Hepatocyte (in vitro differentiated cells): Measurements from ENCODE around the gene TSHZ1.

Source experiments
- CTCF ChIP-seq: fragments of 200-600 bp; sonication (generic); IDR thresholded peaks from 2 replicates; pipeline ENCODE4 v1.5.1; 2016; ENCODE audit warnings: antibody characterized with exemption, mild to moderate bottlenecking; ENCODE audit not compliant: poor library complexity
- EZH2 ChIP-seq: fragments of 200-600 bp; sonication (generic); IDR thresholded peaks from 2 replicates; pipeline ENCODE4 v1.6.1; 2016; ENCODE audit warnings: antibody characterized with exemption, mild to moderate bottlenecking, borderline replicate concordance
- EZH2phosphoT487 ChIP-seq: fragments of 200-600 bp; sonication (generic); IDR thresholded peaks from one replicate; pipeline ENCODE4 v1.6.1; 2018; ENCODE audit warnings: antibody characterized with exemption, mild to moderate bottlenecking, low read depth, moderate library complexity; ENCODE audit not compliant: unreplicated experiment, severe bottlenecking

DNA sequence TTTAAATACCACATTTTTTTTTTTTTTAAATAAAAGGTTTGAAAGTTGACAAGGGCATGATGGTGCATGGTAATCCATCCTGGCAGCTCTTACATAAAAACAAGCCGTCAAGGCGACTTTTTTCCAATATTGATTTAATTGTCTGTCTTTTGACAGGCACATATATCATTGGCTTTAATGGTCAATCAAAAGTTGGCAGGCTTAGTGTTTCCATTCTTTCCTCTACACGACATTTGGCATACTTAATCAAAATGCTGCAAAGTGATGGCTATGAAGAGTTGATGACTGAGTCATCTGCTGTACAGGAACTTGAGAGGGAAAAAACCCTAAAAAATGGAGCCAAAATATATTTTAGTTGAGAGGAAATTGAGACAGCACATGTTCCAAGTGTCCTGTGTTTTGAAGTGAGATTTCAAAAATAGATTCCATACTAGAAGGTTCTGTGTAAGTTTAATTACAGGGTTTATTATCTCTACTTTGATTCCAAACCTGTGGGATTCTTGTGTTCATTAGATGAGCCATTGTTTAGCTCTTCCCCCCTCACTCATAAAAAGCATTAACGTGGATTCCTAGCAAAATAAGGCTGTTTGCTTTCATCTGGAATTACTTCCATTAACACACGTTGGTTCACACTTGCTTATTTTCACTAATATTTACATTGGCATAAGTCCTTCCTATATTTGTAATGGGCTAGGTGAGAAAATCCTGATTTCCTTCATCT is 3.2 kb downstream of the TSHZ1 start:
- TF ChIP-seq CTCF (no peak), EZH2 (no peak), EZH2phosphoT487 (no peak)
